M059J (cell line): Measurements from ENCODE around the gene TFB2M. TPM values are rescaled to one million over a fixed set of nuclear protein-coding genes. Genes with fewer than 3 reads are reported as not detected.

Experiments
- DNase-seq: peaks from one replicate; pipeline ENCODE4 v3.0.0-alpha.2; 2012; ENCODE audit warnings: low read depth
- total RNA-seq: library from RNA; depleted of rRNA; stranded (reverse); fragments of >200 nt; shearing (Covaris generic); gene quantifications from 2 replicates; pipeline ENCODE4 v1.2.3, GENCODE V29; 2014; rRNA removed

TFB2M gene
- total RNA-seq, 1 experiment from 2014 or later, result 26.6 TPM

DNA sequence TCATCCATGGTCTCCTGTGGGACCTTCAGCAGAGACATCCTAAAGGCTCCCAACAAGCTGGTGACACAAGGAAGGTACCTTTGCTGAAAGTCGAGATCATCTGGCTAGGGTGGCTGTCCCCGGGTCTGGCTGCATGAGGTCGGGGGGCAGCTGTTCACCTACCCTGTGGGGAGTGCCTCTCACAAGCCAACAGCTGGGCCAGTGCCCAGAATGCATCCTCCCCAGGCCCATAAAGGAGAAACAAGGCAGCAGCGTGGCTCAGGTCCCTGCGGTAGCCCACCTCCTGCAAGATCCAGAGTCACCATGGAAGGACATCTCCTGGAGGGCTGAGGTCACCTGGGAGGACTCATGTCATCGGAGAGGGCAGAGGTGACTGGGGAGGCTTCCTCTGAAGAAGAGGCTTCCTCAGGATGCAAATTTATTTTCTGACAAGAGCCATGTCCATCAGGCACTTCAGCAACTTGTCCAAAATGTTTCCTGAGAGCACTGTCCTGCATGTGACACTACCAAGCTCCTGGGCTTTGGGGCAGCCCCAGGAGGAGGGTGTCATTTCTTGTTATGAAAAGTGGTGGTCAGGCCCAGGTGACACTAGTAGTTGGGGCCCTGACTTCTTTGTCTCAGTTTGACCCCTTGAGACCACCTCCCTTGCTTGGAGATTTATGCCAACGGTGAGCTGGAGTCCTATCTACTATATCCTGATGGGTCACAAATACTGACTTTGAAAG lies 52.3 kb downstream of the TFB2M start:
- DNase-seq, result no peak

DNA sequence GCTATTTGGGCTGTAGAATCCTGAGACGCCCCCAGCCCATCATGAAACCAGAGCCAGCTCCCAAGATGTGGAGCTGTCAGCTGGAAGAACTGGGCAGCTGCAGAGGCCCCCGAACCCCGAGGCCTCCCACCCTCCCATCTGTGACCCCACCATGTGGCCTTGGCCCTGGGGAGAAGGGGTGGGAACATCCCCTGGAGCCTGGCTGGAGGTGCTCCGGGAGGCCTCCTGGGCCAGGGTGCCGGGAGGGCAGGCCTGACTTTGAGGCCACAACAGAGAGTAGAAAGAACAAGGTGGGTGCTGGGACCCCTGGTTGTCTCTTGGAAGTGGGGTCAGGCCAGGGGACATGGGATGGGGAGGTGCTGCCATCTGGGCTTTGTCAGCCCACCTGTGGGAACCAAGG lies 53.0 kb downstream of the TFB2M start:
- no peak for DNase-seq

DNA sequence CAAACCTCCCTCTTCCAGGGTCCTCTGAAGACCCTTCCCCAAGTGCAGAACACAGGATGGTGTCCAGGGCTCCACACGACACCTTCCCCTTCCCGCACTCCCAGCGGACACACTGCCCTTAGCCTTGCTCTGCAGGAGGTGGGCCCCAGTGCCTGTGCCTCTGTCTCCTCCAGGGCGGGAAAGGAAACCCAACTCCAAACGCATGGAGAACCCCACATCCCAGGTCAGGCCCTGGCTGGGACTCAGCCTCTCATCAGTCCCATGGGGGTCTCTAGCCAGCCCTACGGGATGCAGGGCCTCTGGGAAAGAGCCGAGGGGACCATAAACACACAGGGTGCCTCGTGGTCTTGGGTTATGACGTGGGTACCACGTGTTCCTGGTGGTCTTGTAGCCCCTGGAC lies 53.4 kb downstream of the TFB2M start:
- DNase-seq, result no peak

DNA sequence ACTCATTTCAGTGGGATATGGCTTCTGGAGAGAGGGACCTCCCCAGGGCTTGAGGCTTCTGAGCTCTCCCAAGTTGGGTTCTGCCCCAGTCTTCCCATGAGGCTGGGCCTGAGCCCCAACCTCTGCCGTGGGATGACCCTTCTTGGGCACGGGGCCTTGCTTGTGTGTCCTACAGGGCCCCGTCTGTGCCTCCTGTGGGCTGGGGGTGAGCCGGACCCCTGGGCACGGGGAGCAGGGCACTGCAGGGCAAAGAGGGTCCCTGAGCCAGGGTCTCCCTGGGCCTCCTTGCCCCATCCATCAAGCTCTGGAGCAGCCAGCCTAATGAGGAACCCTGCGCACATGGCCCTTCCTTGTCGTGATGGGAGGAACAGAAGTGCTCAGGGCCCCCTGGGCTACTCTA lies 53.8 kb downstream of the TFB2M start:
- no peak for DNase-seq

DNA sequence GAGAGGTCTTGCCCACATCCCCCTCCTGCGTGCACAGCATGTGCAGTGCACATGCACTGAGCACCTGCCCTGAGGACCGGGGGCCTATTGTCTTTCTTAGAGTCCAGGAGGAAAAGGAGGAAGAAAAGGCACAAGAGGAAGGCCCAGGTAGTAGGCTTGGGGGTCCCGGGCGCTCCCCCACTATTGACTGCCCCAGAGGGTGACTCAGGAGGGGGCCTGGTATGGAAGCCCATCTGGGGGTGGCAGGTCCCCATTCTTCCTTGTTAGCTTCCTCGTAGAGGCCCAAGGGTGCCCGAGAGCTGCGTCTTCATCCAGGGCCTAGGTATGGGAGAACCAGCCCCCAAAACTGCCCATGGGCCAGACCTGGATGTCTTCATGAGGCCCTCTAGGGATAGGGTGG lies 54.9 kb downstream of the TFB2M start:
- no peak for DNase-seq

DNA sequence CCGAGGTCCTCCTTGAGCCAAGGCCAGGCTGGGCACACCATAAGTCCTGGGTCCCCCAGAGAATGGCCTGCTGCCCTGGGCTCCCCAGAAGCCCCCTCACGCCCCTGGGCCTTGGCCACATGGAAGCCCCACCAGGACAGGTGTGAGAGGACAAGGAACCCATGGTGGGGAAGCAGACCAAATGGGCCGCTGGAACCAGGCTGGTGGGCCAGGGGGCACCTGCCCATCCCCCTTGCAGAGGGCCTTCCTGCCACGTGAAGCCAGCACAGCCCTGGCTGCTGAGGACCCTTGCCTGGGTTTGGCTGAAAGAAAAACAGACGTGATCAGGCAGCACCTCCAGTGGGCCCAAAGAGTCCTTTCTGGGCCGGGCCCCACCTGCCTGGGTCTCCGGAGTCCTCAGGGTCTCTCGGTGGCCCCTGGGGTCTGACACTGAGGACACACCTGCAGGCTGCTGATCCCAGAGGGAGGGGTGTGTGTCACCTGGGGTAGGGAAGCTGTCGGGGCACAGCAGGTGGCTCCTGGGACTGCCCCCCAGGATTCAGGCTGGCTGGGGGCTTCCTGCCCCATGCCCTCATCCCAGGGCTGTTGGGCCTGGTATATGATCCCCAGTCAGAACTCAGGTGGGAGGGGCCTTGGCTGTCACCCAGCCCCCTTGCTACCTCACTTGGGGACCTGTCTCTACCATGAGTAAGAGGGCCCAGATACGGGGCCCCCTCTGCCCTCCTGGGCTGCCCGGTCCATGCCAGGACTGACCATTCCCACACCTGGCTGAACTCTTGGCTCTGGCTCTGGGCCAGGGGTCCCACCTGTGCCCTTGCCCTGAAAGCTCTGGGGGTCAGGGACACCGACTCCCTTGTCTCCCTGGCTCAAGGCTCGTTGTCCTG lies 55.7 kb downstream of the TFB2M start:
- DNase-seq, result no peak

DNA sequence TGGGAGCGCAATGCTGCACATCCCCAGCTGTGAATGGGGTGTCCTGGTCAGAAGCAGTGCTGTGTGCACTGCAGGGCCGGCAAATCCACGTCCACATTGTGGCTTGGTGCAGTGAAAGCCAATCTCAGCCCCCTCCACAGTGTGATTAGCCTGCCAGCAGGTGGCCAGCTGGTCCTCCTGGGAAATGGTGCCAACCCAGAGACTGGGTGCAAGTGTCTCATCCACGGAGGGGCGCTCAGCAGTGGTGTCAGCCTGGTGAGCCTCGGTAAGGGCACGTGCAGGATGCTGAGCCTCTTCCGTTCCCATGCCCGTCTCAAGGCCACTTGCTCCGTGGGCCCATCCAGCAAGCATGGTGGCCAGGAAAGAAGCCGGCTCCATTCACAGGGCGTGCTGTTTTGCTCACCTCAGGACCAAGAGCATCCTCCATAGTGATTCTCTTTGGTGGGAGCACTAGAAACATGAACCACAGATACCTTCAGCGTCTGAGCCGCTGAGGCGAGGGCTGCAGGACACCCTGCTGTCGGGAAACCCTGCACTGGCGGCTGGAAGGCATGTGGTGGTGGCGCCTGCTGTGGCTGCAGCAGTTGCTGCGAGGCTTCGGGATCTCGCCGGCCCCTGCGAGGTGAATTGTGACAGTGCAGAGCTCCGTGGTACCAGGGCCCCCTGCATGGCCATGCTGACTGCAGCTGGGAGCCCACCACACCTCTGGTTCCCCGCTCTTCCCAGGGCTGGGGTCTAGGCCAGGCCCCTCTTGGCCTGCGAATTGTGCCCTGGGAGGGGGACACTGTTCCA lies 57.0 kb downstream of the TFB2M start:
- no peak for DNase-seq

DNA sequence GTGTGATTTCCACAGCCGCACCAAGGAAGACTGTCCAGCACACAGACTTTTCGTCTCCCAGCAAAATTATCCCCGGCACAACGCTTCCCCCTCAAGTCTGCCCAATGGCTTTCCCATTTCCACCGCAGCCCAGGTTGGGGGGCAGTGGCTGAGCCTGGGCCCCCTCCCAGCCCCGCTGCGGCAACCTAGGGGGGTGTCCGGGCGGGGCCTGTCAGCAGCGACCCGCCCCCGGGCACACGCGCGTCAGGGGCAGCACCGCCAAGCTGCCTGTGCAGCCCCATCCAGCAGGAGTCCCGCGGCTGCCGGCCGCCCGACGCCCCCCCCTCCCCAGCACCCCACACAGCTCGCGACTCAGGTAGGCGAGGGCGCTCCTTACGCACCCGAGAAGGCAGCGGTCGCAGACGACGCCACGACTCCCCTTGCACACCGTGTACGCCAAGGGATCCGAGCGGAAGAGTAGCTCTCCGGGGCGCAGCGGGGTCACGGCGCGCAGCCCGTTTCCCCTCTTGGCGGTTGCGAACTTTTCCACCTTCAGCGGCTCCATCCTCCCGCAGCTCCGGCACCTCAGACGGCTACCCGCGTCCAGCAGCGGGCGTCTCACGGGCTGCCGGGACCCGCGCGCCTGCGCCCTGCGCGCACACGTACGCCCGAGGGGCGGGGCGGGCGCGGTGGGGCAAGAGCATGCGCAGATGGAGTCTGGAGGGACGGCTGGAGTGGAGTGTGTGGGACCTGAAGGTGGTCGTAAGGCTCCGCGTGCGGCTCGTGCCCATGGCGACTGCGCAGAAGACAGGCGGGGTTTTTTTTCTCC lies 59.2 kb downstream of the TFB2M start, which contains the start of gene SMYD3:
TSS of gene SMYD3 (minus strand) at position 606 of the 808 bp plus-strand sequence.
- peak; percentile 74 for DNase-seq

DNA sequence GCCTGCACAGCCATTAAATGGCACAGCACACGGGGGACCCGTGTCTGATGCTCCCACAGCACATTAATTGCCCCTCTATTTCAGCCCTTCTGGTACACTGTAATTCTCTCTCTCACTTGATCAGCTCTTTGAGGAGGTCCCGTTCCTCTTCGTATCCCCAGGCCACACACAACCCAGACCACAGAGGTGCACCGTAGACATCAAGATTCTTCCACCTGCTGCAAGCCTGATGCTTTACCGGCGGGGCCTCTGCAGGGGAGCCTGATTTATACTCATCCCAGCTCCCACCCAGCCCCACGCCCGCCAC lies 59.7 kb downstream of the TFB2M start:
- no peak for DNase-seq

DNA sequence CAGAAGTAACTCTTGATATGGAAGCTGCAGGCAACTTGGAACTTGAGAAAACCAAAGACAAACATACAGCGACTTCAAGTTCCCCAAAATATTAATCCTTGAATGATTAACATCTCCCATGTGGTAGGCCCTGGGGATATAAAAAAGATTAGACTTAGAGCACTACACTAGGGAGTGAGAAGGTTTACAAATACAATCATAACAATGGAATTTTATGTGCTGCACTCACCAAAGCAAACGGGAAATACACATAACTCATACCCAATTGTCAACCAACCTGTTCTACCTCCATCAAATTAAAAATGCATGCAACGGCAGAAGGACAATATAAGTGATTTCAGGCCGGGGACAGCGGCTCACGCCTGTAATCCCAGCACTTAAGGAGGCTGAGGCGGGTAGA lies 62.7 kb downstream of the TFB2M start:
- peak; percentile 92 for DNase-seq

DNA sequence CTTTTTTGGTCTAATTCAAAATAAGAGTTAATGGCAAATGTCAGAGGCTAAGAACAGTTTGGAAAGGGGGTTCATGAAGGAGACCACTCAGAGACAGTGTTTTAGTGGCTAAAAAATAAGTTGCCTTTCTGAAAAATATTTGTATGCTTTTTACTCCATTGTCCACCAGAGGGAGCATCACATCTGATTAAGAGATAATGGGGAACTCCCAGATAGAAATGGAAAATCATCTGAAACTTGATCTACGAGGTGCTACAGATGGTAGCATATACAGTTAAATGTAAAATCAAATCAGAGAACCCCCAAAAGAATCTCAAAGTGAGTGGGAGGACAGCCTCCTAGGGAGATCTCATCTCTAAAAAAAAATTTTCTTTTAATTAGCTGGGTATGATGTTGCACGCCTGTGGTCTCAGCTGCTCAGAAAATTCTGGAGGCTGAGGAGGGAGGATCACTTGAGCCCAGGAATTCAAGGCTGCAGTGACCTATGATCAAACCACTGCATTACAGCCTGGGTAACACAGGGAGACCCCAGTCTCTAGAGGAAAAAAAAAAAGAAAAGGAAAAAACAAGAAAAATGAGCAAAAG lies 68.6 kb downstream of the TFB2M start:
- peak; percentile 75 for DNase-seq

DNA sequence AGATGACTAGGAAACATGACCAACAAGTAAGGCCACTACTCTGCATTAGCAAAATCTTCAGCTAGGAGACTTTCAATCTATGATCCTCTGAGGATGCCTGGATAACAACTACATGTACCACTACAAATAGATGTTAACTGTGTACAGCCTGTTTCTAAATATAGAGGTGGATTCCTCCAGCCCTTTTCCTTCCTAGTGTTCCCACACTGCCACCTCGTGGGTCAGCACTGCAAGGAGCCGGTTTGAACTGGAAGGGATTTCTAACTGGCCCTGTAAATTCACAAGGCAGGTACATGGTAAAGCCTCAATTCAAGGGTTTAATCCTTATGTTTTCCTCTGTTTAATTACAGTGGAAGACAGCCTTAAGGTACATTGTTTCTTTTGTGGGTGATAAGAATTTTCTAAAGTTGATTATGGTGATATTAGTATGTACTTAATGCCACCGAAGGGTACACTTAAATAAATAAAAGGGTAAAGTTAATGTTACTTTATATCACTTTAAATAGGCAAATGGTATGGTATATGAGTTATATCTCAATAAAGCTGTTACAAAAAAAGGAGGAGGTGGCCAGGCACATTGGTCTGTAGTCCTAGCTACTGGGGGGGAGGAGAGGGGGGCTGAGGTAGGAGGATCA lies 73.3 kb downstream of the TFB2M start:
- DNase-seq, result peak; percentile 70

DNA sequence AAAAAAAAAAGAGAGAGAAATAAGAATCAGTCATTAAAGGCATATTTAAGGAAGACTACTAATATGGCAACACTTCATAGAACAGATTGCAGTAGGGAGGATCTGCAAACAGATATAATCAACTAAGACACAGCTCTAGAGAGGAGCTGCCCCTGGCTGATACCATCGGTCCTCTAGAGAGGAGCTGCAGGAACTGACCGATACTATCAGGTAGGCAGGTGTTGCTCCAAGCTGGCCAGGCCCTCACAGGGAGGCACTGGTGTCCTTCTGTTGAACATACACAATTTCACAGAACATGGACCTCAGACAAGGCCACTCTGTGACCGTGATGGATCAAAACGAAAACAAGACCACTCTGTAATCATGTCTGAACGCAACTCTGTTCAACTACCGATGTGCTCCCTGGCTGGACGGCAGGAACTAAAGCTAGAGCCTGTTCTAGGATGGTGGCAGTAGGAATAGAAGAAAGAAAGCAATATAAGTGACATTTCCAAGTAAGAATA lies 74.5 kb downstream of the TFB2M start:
- DNase-seq, result no peak

Other genes starting within 250 kb of the TFB2M start
- 35.5 and 38.6 TPM in 2 replicates for gene SMYD3, start 59.0 kb downstream of the TFB2M start, total RNA-seq
- gene CNST, start 195 bp upstream of the TFB2M start, total RNA-seq, result 6.8 and 14.7 TPM in 2 replicates
- 31.1 and 42.4 TPM in 2 replicates for gene SCCPDH, start 158.1 kb upstream of the TFB2M start, total RNA-seq